Upper lobe of left lung (tissue), 4 donors: Measurements from ENCODE around the gene CACNA2D4.

Source experiments
- EP300 ChIP-seq, 4 donors: sonication (generic); formaldehyde crosslinking; IDR thresholded peaks; one replicate each; pipeline ENCODE4 v1.5.1; 2017; ENCODE audit warnings: antibody characterized with exemption in 4 of 4, control low read depth in 2 of 4
- POLR2A ChIP-seq, 4 donors: fragments of 450-650 bp; IDR thresholded peaks; one replicate each; pipeline ENCODE4 v1.5.1; 2016 to 2017; ENCODE audit warnings: antibody characterized with exemption in 4 of 4, mild to moderate bottlenecking in 2 of 4

- TF ChIP-seq POLR2A (IDR thresholded peaks at IDR 0.05) = no peak
- TF ChIP-seq EP300 (IDR thresholded peaks at IDR 0.05) = no peak
Observed at GRCh38 chr12:1836241-1836803, 82.1 kb downstream of the CACNA2D4 start.
